ENCODE measurements around the gene BTG1. TPM values are rescaled to one million over a fixed set of nuclear protein-coding genes. Genes with fewer than 3 reads are reported as not detected.

Gene BTG1, protein sequence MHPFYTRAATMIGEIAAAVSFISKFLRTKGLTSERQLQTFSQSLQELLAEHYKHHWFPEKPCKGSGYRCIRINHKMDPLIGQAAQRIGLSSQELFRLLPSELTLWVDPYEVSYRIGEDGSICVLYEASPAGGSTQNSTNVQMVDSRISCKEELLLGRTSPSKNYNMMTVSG
- 40.5 to 52.6 TPM (median 42.6 TPM) in 5 replicates for total RNA-seq (2022; extraction: Qiagen RNA extraction)

GRCh38 chr12:92145731-92146496, at the start of gene BTG1:
Gene BTG1 (minus strand): TSS chr12:92145846. CDS start chr12:92145535, 311 bp downstream.

